WTC11 (cell line): ENCODE data around the gene GPN2. TPM values are rescaled to one million over a fixed set of nuclear protein-coding genes. Genes with fewer than 3 reads are reported as not detected.

Experiments used
- CBFB ChIP-seq: sonication (generic); formaldehyde crosslinking; IDR thresholded peaks from 2 replicates; pipeline ENCODE4 v1.8.1; 2022; ENCODE audit warnings: mild to moderate bottlenecking, low read depth, missing genetic modification reagents
- FOXK1 ChIP-seq: sonication (generic); formaldehyde crosslinking; IDR thresholded peaks from 2 replicates; pipeline ENCODE4 v1.8.0; 2022; ENCODE audit warnings: mild to moderate bottlenecking, moderate library complexity, missing genetic modification reagents
- IRF2 ChIP-seq: sonication (generic); formaldehyde crosslinking; IDR thresholded peaks from 2 replicates; pipeline ENCODE4 v1.8.0; 2022; ENCODE audit warnings: low read depth, missing genetic modification reagents, borderline replicate concordance
- JUN ChIP-seq: sonication (generic); formaldehyde crosslinking; IDR thresholded peaks from 2 replicates; pipeline ENCODE4 v1.8.0; 2023; ENCODE audit warnings: mild to moderate bottlenecking, missing genetic modification reagents
- NFE2L1 ChIP-seq: sonication (generic); formaldehyde crosslinking; IDR thresholded peaks from 2 replicates; pipeline ENCODE4 v1.8.1; 2023; ENCODE audit warnings: missing genetic modification reagents
- RORB ChIP-seq: fragments of 250-450 bp; sonication (Bioruptor Pico); IDR thresholded peaks from 2 replicates; pipeline ENCODE4 v1.9.0; 2021; ENCODE audit warnings: mild to moderate bottlenecking
- ZBTB21 ChIP-seq: sonication (generic); formaldehyde crosslinking; IDR thresholded peaks from 2 replicates; pipeline ENCODE4 v1.8.1; 2023; ENCODE audit warnings: mild to moderate bottlenecking, missing genetic modification reagents, borderline replicate concordance
- ZNF396 ChIP-seq: fragments of 250-450 bp; sonication (Bioruptor Pico); IDR thresholded peaks from 2 replicates; pipeline ENCODE4 v1.8.0; 2021; ENCODE audit warnings: mild to moderate bottlenecking, moderate library complexity, borderline replicate concordance
- total RNA-seq: library from RNA; stranded (reverse); gene quantifications from 3 replicates; pipeline ENCODE4 v1.2.3, GENCODE V29; 2021
- TF ChIP-seq, protein P1 (sequence below): sonication (generic); formaldehyde crosslinking; IDR thresholded peaks from 2 replicates; pipeline ENCODE4 v1.8.0; 2022; ENCODE audit warnings: missing genetic modification reagents
- TF ChIP-seq, protein P2 (sequence below): fragments of 250-450 bp; sonication (Bioruptor Pico); IDR thresholded peaks from 2 replicates; pipeline ENCODE4 v1.8.0; 2021; ENCODE audit warnings: mild to moderate bottlenecking
- TF ChIP-seq, protein P3 (sequence below): sonication (generic); formaldehyde crosslinking; IDR thresholded peaks from 2 replicates; pipeline ENCODE4 v1.8.0; 2023; ENCODE audit warnings: mild to moderate bottlenecking, missing genetic modification reagents
- TF ChIP-seq, protein P4 (sequence below): fragments of 250-450 bp; sonication (Bioruptor Pico); IDR thresholded peaks from 2 replicates; pipeline ENCODE4 v1.9.0; 2021; ENCODE audit warnings: mild to moderate bottlenecking, borderline replicate concordance
- TF ChIP-seq, protein P5 (sequence below): sonication (generic); formaldehyde crosslinking; IDR thresholded peaks from 2 replicates; pipeline ENCODE4 v1.8.0; 2022; ENCODE audit warnings: mild to moderate bottlenecking, missing genetic modification reagents
- TF ChIP-seq, protein P6 (sequence below): sonication (generic); formaldehyde crosslinking; IDR thresholded peaks from 2 replicates; pipeline ENCODE4 v1.8.0; 2023; ENCODE audit warnings: missing genetic modification reagents

Gene GPN2
- total RNA-seq, 1 experiment from 2014 or later, result 38.5 TPM

DNA sequence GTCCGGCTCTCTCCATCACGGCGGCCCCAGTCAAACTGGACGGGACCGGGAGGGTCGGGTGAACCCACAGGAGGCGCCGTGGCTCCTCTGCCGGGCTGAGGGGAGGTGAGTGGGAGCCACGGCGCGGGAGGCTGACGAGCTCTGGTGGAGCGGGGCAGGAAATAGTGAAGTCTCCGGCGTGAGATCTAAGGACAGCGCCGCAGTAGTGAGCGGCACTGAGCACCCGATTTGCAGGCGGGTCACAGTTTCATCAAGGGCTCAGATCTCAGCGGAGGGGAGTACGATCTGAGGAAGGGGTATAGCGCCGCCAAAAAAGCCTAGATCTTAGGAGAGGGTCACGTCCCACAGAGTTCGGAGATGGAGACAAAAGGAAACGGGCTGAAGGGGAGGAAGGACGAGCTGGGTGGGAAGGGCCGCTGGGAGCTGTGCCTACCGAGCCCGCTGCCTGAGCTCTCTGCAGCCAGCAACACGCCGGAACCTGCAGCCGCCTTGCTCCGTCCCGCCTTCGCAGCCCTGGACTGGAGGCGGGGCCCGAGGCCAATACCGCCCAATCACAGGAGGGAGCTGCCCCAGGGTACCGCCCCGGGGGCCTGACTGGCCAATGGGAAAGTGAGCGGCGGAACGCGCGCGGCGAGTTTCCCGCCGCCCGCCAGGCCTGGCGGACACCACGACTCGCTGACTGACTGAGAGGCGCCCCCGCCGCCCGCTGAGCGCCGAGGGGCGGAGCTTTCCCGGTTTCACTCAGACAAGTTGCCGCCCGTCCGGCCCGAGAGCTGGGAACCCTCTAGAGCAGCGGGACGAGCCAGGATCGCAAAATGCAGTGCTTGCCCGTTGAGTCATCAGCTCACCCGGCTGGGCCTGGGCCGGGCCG lies 25.2 kb downstream of the GPN2 start (continued):
- TF ChIP-seq, protein P1, sequence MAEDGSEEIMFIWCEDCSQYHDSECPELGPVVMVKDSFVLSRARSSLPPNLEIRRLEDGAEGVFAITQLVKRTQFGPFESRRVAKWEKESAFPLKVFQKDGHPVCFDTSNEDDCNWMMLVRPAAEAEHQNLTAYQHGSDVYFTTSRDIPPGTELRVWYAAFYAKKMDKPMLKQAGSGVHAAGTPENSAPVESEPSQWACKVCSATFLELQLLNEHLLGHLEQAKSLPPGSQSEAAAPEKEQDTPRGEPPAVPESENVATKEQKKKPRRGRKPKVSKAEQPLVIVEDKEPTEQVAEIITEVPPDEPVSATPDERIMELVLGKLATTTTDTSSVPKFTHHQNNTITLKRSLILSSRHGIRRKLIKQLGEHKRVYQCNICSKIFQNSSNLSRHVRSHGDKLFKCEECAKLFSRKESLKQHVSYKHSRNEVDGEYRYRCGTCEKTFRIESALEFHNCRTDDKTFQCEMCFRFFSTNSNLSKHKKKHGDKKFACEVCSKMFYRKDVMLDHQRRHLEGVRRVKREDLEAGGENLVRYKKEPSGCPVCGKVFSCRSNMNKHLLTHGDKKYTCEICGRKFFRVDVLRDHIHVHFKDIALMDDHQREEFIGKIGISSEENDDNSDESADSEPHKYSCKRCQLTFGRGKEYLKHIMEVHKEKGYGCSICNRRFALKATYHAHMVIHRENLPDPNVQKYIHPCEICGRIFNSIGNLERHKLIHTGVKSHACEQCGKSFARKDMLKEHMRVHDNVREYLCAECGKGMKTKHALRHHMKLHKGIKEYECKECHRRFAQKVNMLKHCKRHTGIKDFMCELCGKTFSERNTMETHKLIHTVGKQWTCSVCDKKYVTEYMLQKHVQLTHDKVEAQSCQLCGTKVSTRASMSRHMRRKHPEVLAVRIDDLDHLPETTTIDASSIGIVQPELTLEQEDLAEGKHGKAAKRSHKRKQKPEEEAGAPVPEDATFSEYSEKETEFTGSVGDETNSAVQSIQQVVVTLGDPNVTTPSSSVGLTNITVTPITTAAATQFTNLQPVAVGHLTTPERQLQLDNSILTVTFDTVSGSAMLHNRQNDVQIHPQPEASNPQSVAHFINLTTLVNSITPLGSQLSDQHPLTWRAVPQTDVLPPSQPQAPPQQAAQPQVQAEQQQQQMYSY (CRISPR knock-in tag), result no peak
- TF ChIP-seq NFE2L1 (peak; percentile 32; the same call in 1 of the 2 replicates), ZNF396 (CRISPR knock-in tag) (no peak), RORB (CRISPR knock-in tag) (no peak), IRF2 (CRISPR knock-in tag) (no peak), JUN (CRISPR knock-in tag) (no peak), FOXK1 (peak; percentile 70), CBFB (CRISPR knock-in tag) (no peak), ZBTB21 (CRISPR knock-in tag) (no peak)
- TF ChIP-seq, protein P2, sequence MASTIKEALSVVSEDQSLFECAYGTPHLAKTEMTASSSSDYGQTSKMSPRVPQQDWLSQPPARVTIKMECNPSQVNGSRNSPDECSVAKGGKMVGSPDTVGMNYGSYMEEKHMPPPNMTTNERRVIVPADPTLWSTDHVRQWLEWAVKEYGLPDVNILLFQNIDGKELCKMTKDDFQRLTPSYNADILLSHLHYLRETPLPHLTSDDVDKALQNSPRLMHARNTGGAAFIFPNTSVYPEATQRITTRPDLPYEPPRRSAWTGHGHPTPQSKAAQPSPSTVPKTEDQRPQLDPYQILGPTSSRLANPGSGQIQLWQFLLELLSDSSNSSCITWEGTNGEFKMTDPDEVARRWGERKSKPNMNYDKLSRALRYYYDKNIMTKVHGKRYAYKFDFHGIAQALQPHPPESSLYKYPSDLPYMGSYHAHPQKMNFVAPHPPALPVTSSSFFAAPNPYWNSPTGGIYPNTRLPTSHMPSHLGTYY (CRISPR knock-in tag), result no peak
- TF ChIP-seq, protein P3, sequence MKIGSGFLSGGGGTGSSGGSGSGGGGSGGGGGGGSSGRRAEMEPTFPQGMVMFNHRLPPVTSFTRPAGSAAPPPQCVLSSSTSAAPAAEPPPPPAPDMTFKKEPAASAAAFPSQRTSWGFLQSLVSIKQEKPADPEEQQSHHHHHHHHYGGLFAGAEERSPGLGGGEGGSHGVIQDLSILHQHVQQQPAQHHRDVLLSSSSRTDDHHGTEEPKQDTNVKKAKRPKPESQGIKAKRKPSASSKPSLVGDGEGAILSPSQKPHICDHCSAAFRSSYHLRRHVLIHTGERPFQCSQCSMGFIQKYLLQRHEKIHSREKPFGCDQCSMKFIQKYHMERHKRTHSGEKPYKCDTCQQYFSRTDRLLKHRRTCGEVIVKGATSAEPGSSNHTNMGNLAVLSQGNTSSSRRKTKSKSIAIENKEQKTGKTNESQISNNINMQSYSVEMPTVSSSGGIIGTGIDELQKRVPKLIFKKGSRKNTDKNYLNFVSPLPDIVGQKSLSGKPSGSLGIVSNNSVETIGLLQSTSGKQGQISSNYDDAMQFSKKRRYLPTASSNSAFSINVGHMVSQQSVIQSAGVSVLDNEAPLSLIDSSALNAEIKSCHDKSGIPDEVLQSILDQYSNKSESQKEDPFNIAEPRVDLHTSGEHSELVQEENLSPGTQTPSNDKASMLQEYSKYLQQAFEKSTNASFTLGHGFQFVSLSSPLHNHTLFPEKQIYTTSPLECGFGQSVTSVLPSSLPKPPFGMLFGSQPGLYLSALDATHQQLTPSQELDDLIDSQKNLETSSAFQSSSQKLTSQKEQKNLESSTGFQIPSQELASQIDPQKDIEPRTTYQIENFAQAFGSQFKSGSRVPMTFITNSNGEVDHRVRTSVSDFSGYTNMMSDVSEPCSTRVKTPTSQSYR, result no peak
- TF ChIP-seq, protein P4, sequence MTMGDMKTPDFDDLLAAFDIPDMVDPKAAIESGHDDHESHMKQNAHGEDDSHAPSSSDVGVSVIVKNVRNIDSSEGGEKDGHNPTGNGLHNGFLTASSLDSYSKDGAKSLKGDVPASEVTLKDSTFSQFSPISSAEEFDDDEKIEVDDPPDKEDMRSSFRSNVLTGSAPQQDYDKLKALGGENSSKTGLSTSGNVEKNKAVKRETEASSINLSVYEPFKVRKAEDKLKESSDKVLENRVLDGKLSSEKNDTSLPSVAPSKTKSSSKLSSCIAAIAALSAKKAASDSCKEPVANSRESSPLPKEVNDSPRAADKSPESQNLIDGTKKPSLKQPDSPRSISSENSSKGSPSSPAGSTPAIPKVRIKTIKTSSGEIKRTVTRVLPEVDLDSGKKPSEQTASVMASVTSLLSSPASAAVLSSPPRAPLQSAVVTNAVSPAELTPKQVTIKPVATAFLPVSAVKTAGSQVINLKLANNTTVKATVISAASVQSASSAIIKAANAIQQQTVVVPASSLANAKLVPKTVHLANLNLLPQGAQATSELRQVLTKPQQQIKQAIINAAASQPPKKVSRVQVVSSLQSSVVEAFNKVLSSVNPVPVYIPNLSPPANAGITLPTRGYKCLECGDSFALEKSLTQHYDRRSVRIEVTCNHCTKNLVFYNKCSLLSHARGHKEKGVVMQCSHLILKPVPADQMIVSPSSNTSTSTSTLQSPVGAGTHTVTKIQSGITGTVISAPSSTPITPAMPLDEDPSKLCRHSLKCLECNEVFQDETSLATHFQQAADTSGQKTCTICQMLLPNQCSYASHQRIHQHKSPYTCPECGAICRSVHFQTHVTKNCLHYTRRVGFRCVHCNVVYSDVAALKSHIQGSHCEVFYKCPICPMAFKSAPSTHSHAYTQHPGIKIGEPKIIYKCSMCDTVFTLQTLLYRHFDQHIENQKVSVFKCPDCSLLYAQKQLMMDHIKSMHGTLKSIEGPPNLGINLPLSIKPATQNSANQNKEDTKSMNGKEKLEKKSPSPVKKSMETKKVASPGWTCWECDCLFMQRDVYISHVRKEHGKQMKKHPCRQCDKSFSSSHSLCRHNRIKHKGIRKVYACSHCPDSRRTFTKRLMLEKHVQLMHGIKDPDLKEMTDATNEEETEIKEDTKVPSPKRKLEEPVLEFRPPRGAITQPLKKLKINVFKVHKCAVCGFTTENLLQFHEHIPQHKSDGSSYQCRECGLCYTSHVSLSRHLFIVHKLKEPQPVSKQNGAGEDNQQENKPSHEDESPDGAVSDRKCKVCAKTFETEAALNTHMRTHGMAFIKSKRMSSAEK, result no peak
- TF ChIP-seq, protein P5, sequence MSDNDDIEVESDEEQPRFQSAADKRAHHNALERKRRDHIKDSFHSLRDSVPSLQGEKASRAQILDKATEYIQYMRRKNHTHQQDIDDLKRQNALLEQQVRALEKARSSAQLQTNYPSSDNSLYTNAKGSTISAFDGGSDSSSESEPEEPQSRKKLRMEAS (CRISPR knock-in tag), result peak; percentile 85
- TF ChIP-seq, protein P6, sequence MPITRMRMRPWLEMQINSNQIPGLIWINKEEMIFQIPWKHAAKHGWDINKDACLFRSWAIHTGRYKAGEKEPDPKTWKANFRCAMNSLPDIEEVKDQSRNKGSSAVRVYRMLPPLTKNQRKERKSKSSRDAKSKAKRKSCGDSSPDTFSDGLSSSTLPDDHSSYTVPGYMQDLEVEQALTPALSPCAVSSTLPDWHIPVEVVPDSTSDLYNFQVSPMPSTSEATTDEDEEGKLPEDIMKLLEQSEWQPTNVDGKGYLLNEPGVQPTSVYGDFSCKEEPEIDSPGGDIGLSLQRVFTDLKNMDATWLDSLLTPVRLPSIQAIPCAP (CRISPR knock-in tag), result 0 out of 2 replicates have a peak, but pooled peaks have one; percentile 18
